Spleen (tissue), 7 donors: Measurements from ENCODE around the gene MGAT4A.

Source experiments
- POLR2A ChIP-seq, 3 donors: fragments of 450-650 bp; IDR thresholded peaks; one replicate each; pipeline ENCODE4 v1.5.1; 2017; ENCODE audit warnings: antibody characterized with exemption in 3 of 3, mild to moderate bottlenecking in 1 of 3
- POLR2AphosphoS5 ChIP-seq, 3 donors: sonication (generic); formaldehyde crosslinking; IDR thresholded peaks; one replicate each; pipeline ENCODE4 v1.5.1; 2017; ENCODE audit warnings: antibody characterized with exemption in 3 of 3
- TF ChIP-seq, protein P1 (sequence below), 11 experiments: fragments of 200-600 bp in 7 of 11; fragments of 450-650 bp in 4 of 11; sonication (generic) in 4 of 11; IDR thresholded peaks in 8 of 11; conservative IDR thresholded peaks in 3 of 11; 1 replicate in 7 of 11; 2 replicates in 4 of 11; pipeline versions ENCODE4 v1.4.0 to v1.8.0; 2016 to 2021; ENCODE audit warnings: antibody characterized with exemption in 11 of 11, inconsistent platforms in 4 of 11, mild to moderate bottlenecking in 1 of 11
- donor health status: DM: no; HTN: no; CAD: no; lungs with moderate emphysema.
- donor health status: DM: no; HTN: no; CAD: no.
- donor health status: DM: no; HTN: no; CAD: no.

DNA sequence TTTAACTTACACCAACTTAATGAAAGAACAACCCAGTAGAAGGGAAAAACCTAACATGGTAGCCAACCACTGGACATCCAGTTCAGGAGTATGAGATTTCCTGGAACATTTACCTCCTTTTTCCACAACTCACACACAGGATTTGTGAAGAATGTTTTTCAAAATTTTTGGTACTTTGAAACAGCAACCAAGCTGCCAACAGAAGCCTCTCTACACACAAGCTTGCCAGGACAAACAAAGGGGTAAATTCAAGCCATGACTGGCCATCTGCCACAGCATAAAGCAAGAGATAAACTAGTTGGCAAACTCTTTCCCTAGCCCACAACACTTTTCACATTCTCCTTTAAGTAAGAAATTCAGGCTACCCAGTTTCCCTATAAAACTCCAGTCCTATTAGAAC, 21.4 kb downstream of the MGAT4A start:
- TF ChIP-seq, protein P1, sequence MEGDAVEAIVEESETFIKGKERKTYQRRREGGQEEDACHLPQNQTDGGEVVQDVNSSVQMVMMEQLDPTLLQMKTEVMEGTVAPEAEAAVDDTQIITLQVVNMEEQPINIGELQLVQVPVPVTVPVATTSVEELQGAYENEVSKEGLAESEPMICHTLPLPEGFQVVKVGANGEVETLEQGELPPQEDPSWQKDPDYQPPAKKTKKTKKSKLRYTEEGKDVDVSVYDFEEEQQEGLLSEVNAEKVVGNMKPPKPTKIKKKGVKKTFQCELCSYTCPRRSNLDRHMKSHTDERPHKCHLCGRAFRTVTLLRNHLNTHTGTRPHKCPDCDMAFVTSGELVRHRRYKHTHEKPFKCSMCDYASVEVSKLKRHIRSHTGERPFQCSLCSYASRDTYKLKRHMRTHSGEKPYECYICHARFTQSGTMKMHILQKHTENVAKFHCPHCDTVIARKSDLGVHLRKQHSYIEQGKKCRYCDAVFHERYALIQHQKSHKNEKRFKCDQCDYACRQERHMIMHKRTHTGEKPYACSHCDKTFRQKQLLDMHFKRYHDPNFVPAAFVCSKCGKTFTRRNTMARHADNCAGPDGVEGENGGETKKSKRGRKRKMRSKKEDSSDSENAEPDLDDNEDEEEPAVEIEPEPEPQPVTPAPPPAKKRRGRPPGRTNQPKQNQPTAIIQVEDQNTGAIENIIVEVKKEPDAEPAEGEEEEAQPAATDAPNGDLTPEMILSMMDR (IDR thresholded peaks at IDR 0.05 in 8 of 11, conservative IDR thresholded peaks at IDR 0.05 in 3 of 11): no peak
- no peak for TF ChIP-seq POLR2A (IDR thresholded peaks at IDR 0.05)
- no peak for TF ChIP-seq POLR2AphosphoS5 (IDR thresholded peaks at IDR 0.05)
